Stomach (tissue), 4 donors: ENCODE measurements around the gene ODC1.

ENCODE experiments used
- CTCF ChIP-seq, 7 experiments: fragments of 450-650 bp in 4 of 7; fragments of 200-600 bp in 3 of 7; sonication (generic) in 3 of 7; IDR thresholded peaks; one replicate each; pipeline ENCODE4 v1.5.1; 2016 to 2019; ENCODE audit warnings: antibody characterized with exemption in 7 of 7, control low read depth in 2 of 7, mild to moderate bottlenecking in 1 of 7
- POLR2A ChIP-seq, 4 donors: fragments of 450-650 bp; IDR thresholded peaks; one replicate each; pipeline ENCODE4 v1.6.1; 2016; ENCODE audit warnings: antibody characterized with exemption in 4 of 4, control low read depth in 2 of 4, mild to moderate bottlenecking in 1 of 4, moderate library complexity in 1 of 4

- TF ChIP-seq CTCF (IDR thresholded peaks at IDR 0.05) (peak in 6 of 7 experiments; percentile 71 to 97 (median 95)), POLR2A (IDR thresholded peaks at IDR 0.05) (no peak)
These were observed 13.0 kb downstream of the ODC1 start for GRCh38 chr2:10434886-10435819.
